Measurements from ENCODE around the gene ARHGAP15. TPM values are rescaled to one million over a fixed set of nuclear protein-coding genes. Genes with fewer than 3 reads are reported as not detected.

Gene ARHGAP15
- total RNA-seq, 4 donors from 2014 or later = 1.7 to 16.8 (median 3.7) TPM

- no peak overlapping the region for H3K4me3 ChIP-seq
- intact Hi-C loops (cut with DNase I) = no loop called here
- H3K9me3 ChIP-seq = no peaks in the 10 kb centered on the region
- H3K27me3 ChIP-seq = peaks cover 0 to under 1% (median 0%) of the 10 kb centered on the region in 4 donors
- DNase-seq = no peak
- H3K27ac ChIP-seq = no peak overlapping the region
- no peaks in the 10 kb centered on the region for H3K36me3 ChIP-seq
- TF ChIP-seq POLR2A (IDR thresholded peaks at IDR 0.05) (no peak), CTCF (IDR thresholded peaks at IDR 0.05) (no peak)
- WGBS, 2 donors = 48 to 67% methylated on average over 7 of the region's 7 CpGs
- peaks cover 0 to 3% (median 3%) of the 10 kb centered on the region in 3 donors for H3K4me1 ChIP-seq
Observed at GRCh38 chr2:143728498-143728897, 599.3 kb downstream of the ARHGAP15 start.

GRCh38 chr2:143729296-143729814, 600.1 kb downstream of the ARHGAP15 start:
- no peaks in the 10 kb centered on the region for H3K27me3 ChIP-seq
- no peak overlapping the region for H3K27ac ChIP-seq
- TF ChIP-seq CTCF (IDR thresholded peaks at IDR 0.05) (no peak), POLR2A (IDR thresholded peaks at IDR 0.05) (no peak)
- H3K36me3 ChIP-seq = no peaks in the 10 kb centered on the region
- intact Hi-C loops (cut with DNase I) = no loop called here
- no peak overlapping the region for H3K4me3 ChIP-seq
- WGBS, 2 donors = 78 to 95% methylated on average over 2 of the region's 2 CpGs
- no peak for DNase-seq
- no peaks in the 10 kb centered on the region for H3K9me3 ChIP-seq
- peaks cover 0 to 3% (median 3%) of the 10 kb centered on the region in 3 donors for H3K4me1 ChIP-seq

- intact Hi-C loops (cut with DNase I) = no loop called here
- no peaks in the 10 kb centered on the region for H3K27me3 ChIP-seq
- 43 to 53% methylated on average over 6 of the region's 6 CpGs for WGBS, 2 donors
- no peaks in the 10 kb centered on the region for H3K9me3 ChIP-seq
- no peak for TF ChIP-seq POLR2A (IDR thresholded peaks at IDR 0.05)
- TF ChIP-seq CTCF (IDR thresholded peaks at IDR 0.05) = no peak
- H3K27ac ChIP-seq = no peak overlapping the region
- H3K36me3 ChIP-seq = no peaks in the 10 kb centered on the region
- no peak for DNase-seq
- H3K4me3 ChIP-seq = no peak overlapping the region
- H3K4me1 ChIP-seq = peaks cover 0 to 3% (median 3%) of the 10 kb centered on the region in 3 donors
Observed at GRCh38 chr2:143730155-143730952, 601.1 kb downstream of the ARHGAP15 start.

- intact Hi-C loops (cut with DNase I) = no loop called here
- DNase-seq = no peak
- Histone ChIP-seq H3K27ac (no peak overlapping the region), H3K9me3 (no peaks in the 10 kb centered on the region), H3K4me3 (no peak overlapping the region), H3K36me3 (no peaks in the 10 kb centered on the region), H3K4me1 (peaks cover 0 to 3% (median 3%) of the 10 kb centered on the region in 3 donors), H3K27me3 (no peaks in the 10 kb centered on the region)
- TF ChIP-seq CTCF (IDR thresholded peaks at IDR 0.05) (no peak), POLR2A (IDR thresholded peaks at IDR 0.05) (no peak)
- 41 to 67% methylated on average over 1 of the region's 1 CpG for WGBS, 2 donors
Observed at GRCh38 chr2:143730953-143731260, 601.7 kb downstream of the ARHGAP15 start.

GRCh38 chr2:143732076-143732475, 602.9 kb downstream of the ARHGAP15 start:
- intact Hi-C loops (cut with DNase I) = no loop called here
- no peaks in the 10 kb centered on the region for H3K36me3 ChIP-seq
- TF ChIP-seq CTCF (IDR thresholded peaks at IDR 0.05) (no peak), POLR2A (IDR thresholded peaks at IDR 0.05) (no peak)
- no peak overlapping the region for H3K4me3 ChIP-seq
- DNase-seq = no peak
- H3K4me1 ChIP-seq = peaks cover 0 to 3% (median 3%) of the 10 kb centered on the region in 3 donors
- H3K27me3 ChIP-seq = no peaks in the 10 kb centered on the region
- no peak overlapping the region for H3K27ac ChIP-seq
- no peaks in the 10 kb centered on the region for H3K9me3 ChIP-seq

Measured in esophagus squamous epithelium (tissue), 5 donors.